Neuronal stem cell (in vitro differentiated cells): ENCODE measurements around the gene ARL4C.

Source experiments
- DNase-seq: peaks from one replicate; pipeline ENCODE4 v3.0.0-alpha.2; 2013; ENCODE audit warnings: low spot score
- H2AFZ ChIP-seq: one replicate; pipeline ENCODE4 v1.6.1; 2013; ENCODE audit warnings: mild to moderate bottlenecking, low read length, inconsistent platforms
- H2AK5ac ChIP-seq: 2 replicates; pipeline ENCODE4 v1.6.1; 2013; ENCODE audit warnings: low read depth, mild to moderate bottlenecking, inconsistent platforms, low read length, moderate library complexity, mixed read lengths
- H2BK120ac ChIP-seq: 2 replicates; pipeline ENCODE4 v1.6.1; 2013; ENCODE audit warnings: low read depth, mild to moderate bottlenecking, inconsistent platforms, low read length, moderate library complexity, mixed read lengths
- H2BK12ac ChIP-seq: one replicate; pipeline ENCODE4 v1.6.1; 2013; ENCODE audit warnings: low read length, inconsistent platforms
- H2BK15ac ChIP-seq: 2 replicates; pipeline ENCODE4 v1.6.1; 2013; ENCODE audit warnings: mild to moderate bottlenecking, low read length, inconsistent platforms, mixed read lengths
- H2BK5ac ChIP-seq: one replicate; pipeline ENCODE4 v1.6.1; 2013; ENCODE audit warnings: inconsistent platforms, mild to moderate bottlenecking, low read length, moderate library complexity
- H3K14ac ChIP-seq: one replicate; pipeline ENCODE4 v1.6.1; 2013; ENCODE audit warnings: low read length, inconsistent platforms
- H3K18ac ChIP-seq: 2 replicates; pipeline ENCODE4 v1.6.1; 2013; ENCODE audit warnings: low read length, inconsistent platforms
- H3K23ac ChIP-seq: 2 replicates; pipeline ENCODE4 v1.6.1; 2013; ENCODE audit warnings: low read depth, mild to moderate bottlenecking, mixed read lengths, low read length, inconsistent platforms; ENCODE audit not compliant: poor library complexity
- H3K27ac ChIP-seq: replicated peaks from 3 replicates; pipeline ENCODE4 v1.5.1; 2013; ENCODE audit warnings: low read length, inconsistent platforms
- H3K27me3 ChIP-seq, 3 experiments: 2 replicates each; pipeline ENCODE4 v1.6.1; 2013; ENCODE audit warnings: low read length in 3 of 3, mild to moderate bottlenecking in 2 of 3, inconsistent platforms in 1 of 3, low read depth in 1 of 3, mixed read lengths in 1 of 3, moderate library complexity in 1 of 3; ENCODE audit not compliant: control insufficient read depth in 3 of 3, insufficient read depth in 3 of 3
- H3K36me3 ChIP-seq, 2 donors: replicated peaks in 1 of 2; 2 replicates each; pipeline ENCODE4 v1.6.1; 2013; ENCODE audit warnings: low read length in 2 of 2; ENCODE audit not compliant: control insufficient read depth in 2 of 2, insufficient read depth in 2 of 2
- H3K4ac ChIP-seq: 2 replicates; pipeline ENCODE4 v1.6.1; 2013; ENCODE audit warnings: inconsistent platforms, mild to moderate bottlenecking, low read length, moderate library complexity
- H3K4me1 ChIP-seq, 2 donors: 1 replicate in 1 of 2; 2 replicates in 1 of 2; pipeline ENCODE4 v1.6.1; 2013; ENCODE audit warnings: low read length in 2 of 2, low read depth in 1 of 2; ENCODE audit not compliant: control insufficient read depth in 2 of 2, insufficient read depth in 1 of 2
- H3K4me2 ChIP-seq: one replicate; pipeline ENCODE4 v1.6.1; 2013; ENCODE audit warnings: mild to moderate bottlenecking, low read length, inconsistent platforms; ENCODE audit not compliant: insufficient read depth, poor library complexity, severe bottlenecking
- H3K4me3 ChIP-seq, 2 donors: 2 replicates each; pipeline ENCODE4 v1.5.1; 2013; ENCODE audit warnings: low read length in 2 of 2, mild to moderate bottlenecking in 2 of 2, inconsistent platforms in 1 of 2, moderate library complexity in 1 of 2
- H3K79me1 ChIP-seq: one replicate; pipeline ENCODE4 v1.6.1; 2013; ENCODE audit warnings: low read depth, mild to moderate bottlenecking, inconsistent platforms, low read length, moderate library complexity
- H3K9ac ChIP-seq: one replicate; pipeline ENCODE4 v1.6.1; 2013; ENCODE audit warnings: mild to moderate bottlenecking, low read depth, low read length, inconsistent platforms; ENCODE audit not compliant: poor library complexity
- H3K9me3 ChIP-seq, 2 donors: replicated peaks in 1 of 2; 2 replicates each; pipeline versions ENCODE3 to v1.6.1; 2013; ENCODE audit warnings: low read length in 2 of 2, mild to moderate bottlenecking in 2 of 2, inconsistent platforms in 1 of 2, low read depth in 1 of 2, mixed read lengths in 1 of 2, moderate library complexity in 1 of 2; ENCODE audit not compliant: control insufficient read depth in 2 of 2, insufficient read depth in 1 of 2
- H4K8ac ChIP-seq: one replicate; pipeline ENCODE4 v1.6.1; 2013; ENCODE audit warnings: low read depth, mild to moderate bottlenecking, inconsistent platforms, low read length, moderate library complexity
- H4K91ac ChIP-seq: one replicate; pipeline ENCODE4 v1.6.1; 2013; ENCODE audit warnings: low read length, low read depth, mild to moderate bottlenecking, inconsistent platforms; ENCODE audit not compliant: poor library complexity
- WGBS, 2 donors: extraction: QIAGEN DNeasy Blood & Tissue Kit; methylation state at CpG; one replicate each; pipeline ENCODE4 v1.1.7; 2013; ENCODE audit warnings: missing lambda C conversion rate in 2 of 2, mixed read lengths in 1 of 2; ENCODE audit not compliant: insufficient read length in 2 of 2, insufficient replicate concordance in 1 of 2; ENCODE audit errors: extremely low coverage in 2 of 2; 5-methylcytosine and 5-hydroxymethylcytosine counted together

ARL4C gene

DNA sequence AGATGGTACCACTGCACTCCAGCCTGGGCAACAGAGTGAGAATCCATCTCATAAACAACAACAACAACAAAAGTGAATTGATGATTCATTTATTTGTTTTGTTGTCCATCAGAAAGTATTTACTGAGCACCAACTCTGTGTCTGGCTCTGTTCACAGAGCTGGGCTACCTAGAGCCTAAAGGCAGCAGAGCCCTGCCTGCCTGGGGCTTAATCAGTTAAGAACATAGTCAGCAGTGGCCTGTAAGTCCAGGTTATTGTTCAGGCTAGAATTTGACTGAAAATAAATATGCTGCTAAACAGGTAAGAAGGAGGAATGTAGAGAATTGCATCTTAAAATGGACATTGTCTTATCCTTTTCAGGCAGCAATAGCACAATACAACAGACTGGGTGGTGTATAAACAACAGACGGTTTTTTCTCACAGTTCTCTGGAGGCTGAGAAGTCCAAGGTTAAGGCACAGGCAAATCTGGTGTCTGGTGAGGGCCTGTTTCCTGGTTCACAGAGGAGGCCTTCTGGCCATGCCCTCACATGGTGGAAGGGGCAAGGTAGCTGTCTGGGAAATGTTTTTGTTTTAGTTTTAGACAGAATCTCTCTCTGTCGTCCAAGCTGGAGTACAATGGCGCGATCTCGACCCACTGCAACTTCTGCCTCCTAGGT lies 22.2 kb upstream of the ARL4C start:
- Histone ChIP-seq H3K18ac (no peak overlapping the region), H2BK12ac (no peak overlapping the region), H2AFZ (no peak overlapping the region), H3K14ac (no peak overlapping the region), H3K79me1 (no peaks in the 10 kb centered on the region), H3K4me2 (no peak overlapping the region), H2BK120ac (no peak overlapping the region), H3K4ac (no peak overlapping the region), H3K36me3 (no peaks in the 10 kb centered on the region), H3K9me3 (peaks cover 0 to 3% of the 10 kb centered on the region in 2 donors), H2AK5ac (no peak overlapping the region), H3K23ac (no peak overlapping the region), H3K27ac (no peak overlapping the region), H3K9ac (no peak overlapping the region), H2BK5ac (no peak overlapping the region), H3K4me3 (no peak overlapping the region), H2BK15ac (no peak overlapping the region), H3K27me3 (no peaks in the 10 kb centered on the region), H4K91ac (no peak overlapping the region), H4K8ac (no peak overlapping the region), H3K4me1 (no peaks in the 10 kb centered on the region)
- DNase-seq: no peak
- no CpG with 5 or more reads among the region's 5 CpGs for WGBS, 2 donors

DNA sequence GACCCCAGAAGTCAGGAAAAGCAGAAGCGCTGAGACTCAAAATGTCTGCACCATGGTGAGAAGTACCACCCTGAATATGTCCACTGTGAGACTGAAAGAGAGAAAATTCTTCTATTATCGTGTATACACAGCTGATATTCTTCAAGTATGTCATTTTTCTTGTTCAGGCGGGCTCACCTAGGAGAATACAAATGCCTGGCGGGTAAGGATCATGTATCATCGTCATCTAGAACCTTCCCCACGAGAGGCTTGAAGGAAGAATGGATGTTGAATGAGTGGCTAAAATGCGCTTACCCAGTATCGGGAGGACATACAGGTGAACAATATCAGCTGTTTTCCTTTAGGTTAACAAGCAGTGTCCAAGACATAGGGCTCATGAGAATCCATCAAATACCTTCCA lies 21.1 kb upstream of the ARL4C start:
- Histone ChIP-seq H3K27ac (no peak overlapping the region), H3K23ac (no peak overlapping the region), H3K9ac (no peak overlapping the region), H4K91ac (no peak overlapping the region), H3K14ac (no peak overlapping the region), H3K4ac (no peak overlapping the region), H3K9me3 (peaks cover 0 to 3% of the 10 kb centered on the region in 2 donors), H2BK5ac (no peak overlapping the region), H3K36me3 (no peaks in the 10 kb centered on the region), H2BK120ac (no peak overlapping the region), H2BK15ac (no peak overlapping the region), H4K8ac (no peak overlapping the region), H3K18ac (no peak overlapping the region), H3K4me2 (no peak overlapping the region), H3K4me3 (no peak overlapping the region), H3K4me1 (peaks cover 0 to 2% of the 10 kb centered on the region in 2 donors), H2AK5ac (no peak overlapping the region), H2AFZ (no peak overlapping the region), H2BK12ac (no peak overlapping the region), H3K79me1 (no peaks in the 10 kb centered on the region), H3K27me3 (no peaks in the 10 kb centered on the region)
- WGBS, 2 donors: no CpG with 5 or more reads among the region's 8 CpGs
- no peak for DNase-seq

DNA sequence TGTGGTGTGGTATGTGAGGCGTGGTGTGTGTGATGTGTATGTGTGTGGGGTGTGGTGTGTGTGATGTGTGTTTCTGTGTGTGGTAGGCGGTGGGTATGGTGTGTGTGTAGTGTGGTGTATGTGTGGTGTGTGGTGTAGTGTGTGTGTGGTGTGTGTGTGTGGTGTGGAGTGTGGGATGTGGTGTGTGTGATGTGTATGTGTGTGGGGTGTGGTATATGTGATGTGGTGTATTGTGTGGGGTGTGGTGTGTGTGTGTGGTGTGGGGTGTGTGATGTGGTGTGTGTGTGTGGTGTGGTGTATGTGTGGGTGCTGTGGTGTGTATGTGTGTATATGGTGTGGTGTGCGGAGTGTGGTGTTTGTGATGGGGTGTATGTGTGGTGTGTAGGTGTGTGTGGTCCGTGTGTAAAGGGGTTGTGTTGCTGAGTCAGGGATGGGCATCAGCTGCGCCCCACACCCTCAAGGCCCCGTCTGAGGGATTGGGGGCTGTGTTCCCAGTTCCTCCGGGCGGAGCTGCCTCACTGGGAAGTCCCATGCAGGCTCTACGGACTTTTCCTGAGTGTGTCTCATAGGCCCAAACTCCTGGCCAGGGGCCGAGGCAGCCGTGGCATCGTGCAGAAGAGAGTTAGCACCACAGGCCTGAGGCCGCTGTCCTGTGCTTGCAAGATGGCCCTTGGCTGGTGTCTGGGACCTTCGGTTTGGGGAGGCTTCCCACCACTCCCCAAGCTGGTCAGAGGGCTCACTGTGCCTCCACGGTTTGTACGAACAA lies 18.2 kb upstream of the ARL4C start:
- H3K9ac ChIP-seq: peak overlapping the region; percentile 64
- 100% methylated on average over 1 to 4 of the region's 16 CpGs for WGBS, 2 donors
- peak overlapping the region; percentile 9 for H2AK5ac ChIP-seq
- H3K36me3 ChIP-seq: no peaks in the 10 kb centered on the region
- H2BK5ac ChIP-seq: no peak overlapping the region
- peak overlapping the region; percentile 33 for H2BK12ac ChIP-seq
- DNase-seq: no peak
- no peaks in the 10 kb centered on the region for H3K27me3 ChIP-seq
- no peak overlapping the region for H3K4me2 ChIP-seq
- no peak overlapping the region for H2BK120ac ChIP-seq
- peak overlapping the region; percentile 53 for H3K18ac ChIP-seq
- peaks cover 0 to 2% of the 10 kb centered on the region in 2 donors for H3K4me1 ChIP-seq
- H3K14ac ChIP-seq: peak overlapping the region; percentile 39
- peak overlapping the region; percentile 83 for H4K8ac ChIP-seq
- peak overlapping the region in 1 of 2 donors; percentile 70 for H3K4me3 ChIP-seq
- peak overlapping the region; percentile 77 for H3K23ac ChIP-seq
- H3K9me3 ChIP-seq: peaks cover 0 to 3% of the 10 kb centered on the region in 2 donors
- peak overlapping the region; percentile 2 for H2BK15ac ChIP-seq
- H4K91ac ChIP-seq: peak overlapping the region; percentile 0
- no peak overlapping the region for H3K27ac ChIP-seq
- no peaks in the 10 kb centered on the region for H3K79me1 ChIP-seq
- no peak overlapping the region for H2AFZ ChIP-seq
- H3K4ac ChIP-seq: no peak overlapping the region

DNA sequence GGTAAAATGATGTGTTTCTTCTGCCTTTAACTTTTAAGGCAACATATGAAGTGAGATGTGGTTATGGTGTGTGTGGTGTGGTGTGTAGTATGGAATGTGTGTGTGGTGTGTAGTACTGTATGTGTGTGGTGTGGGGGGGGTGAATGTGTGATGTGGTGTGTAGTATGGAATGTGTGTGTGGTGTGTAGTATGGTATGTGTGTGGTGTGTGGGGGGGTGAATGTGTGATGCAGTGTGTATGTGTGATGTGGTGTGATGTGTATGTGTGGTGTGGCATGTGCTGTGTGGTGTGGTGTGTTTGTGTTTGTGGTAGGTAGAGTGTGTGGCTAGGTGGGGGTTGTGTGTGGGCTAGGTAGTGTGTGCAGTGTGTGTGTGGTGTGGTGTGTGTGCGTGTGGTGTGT lies 17.2 kb upstream of the ARL4C start:
- Histone ChIP-seq H2AK5ac (no peak overlapping the region), H2BK5ac (no peak overlapping the region), H2BK120ac (no peak overlapping the region), H3K4me1 (peaks cover 0 to 4% of the 10 kb centered on the region in 2 donors), H3K4me2 (no peak overlapping the region), H3K4me3 (peak overlapping the region in 1 of 2 donors; percentile 70), H3K4ac (no peak overlapping the region), H3K14ac (peak overlapping the region; percentile 17), H4K91ac (peak overlapping the region; percentile 0), H3K23ac (peak overlapping the region; percentile 77), H2AFZ (no peak overlapping the region), H3K9ac (no peak overlapping the region), H3K18ac (no peak overlapping the region), H3K9me3 (peaks cover 0 to 3% of the 10 kb centered on the region in 2 donors), H4K8ac (no peak overlapping the region), H3K79me1 (no peaks in the 10 kb centered on the region), H3K27ac (no peak overlapping the region), H3K36me3 (no peaks in the 10 kb centered on the region), H2BK15ac (peak overlapping the region; percentile 2), H3K27me3 (peaks cover 0 to 2% (median 0%) of the 10 kb centered on the region in 3 experiments), H2BK12ac (no peak overlapping the region)
- WGBS, 2 donors: 100% methylated on average over 1 of the region's 1 CpG; no CpG with 5 or more reads in 1 of the 2 donors
- no peak for DNase-seq
